BE2C (cell line): ENCODE measurements around the gene HIP1.

ENCODE experiments used
- DNase-seq: peaks from one replicate; pipeline ENCODE4 v3.0.0-alpha.2; 2020
- H3K27me3 ChIP-seq: fragments of 250-450 bp; sonication (Bioruptor Pico); 2 replicates; pipeline ENCODE4 v1.5.1; 2020; ENCODE audit warnings: mild to moderate bottlenecking
- H3K36me3 ChIP-seq: fragments of 250-450 bp; sonication (Bioruptor Pico); 2 replicates; pipeline ENCODE4 v1.5.1; 2020; ENCODE audit warnings: mild to moderate bottlenecking
- H3K4me1 ChIP-seq: fragments of 250-450 bp; sonication (Bioruptor Pico); 2 replicates; pipeline ENCODE4 v1.5.1; 2020
- H3K4me3 ChIP-seq: 2 replicates; pipeline ENCODE4 v1.5.1; 2011; ENCODE audit warnings: low read depth, low read length
- H3K9me3 ChIP-seq: fragments of 250-450 bp; sonication (Bioruptor Pico); 2 replicates; pipeline ENCODE4 v1.5.1; 2020
- CTCF ChIP-seq: IDR thresholded peaks from 2 replicates; pipeline ENCODE4 v1.5.1; 2012; ENCODE audit warnings: mild to moderate bottlenecking, low read depth, low read length

HIP1 gene

GRCh38 chr7:75655536-75655935, 83.2 kb downstream of the HIP1 start:
- Histone ChIP-seq H3K4me3 (no peak overlapping the region), H3K27me3 (no peaks in the 10 kb centered on the region), H3K9me3 (no peaks in the 10 kb centered on the region), H3K36me3 (no peaks in the 10 kb centered on the region), H3K4me1 (no peaks in the 10 kb centered on the region)
- no peak for DNase-seq
- TF ChIP-seq CTCF, result no peak

- no peak for DNase-seq
- Histone ChIP-seq H3K27me3 (no peaks in the 10 kb centered on the region), H3K36me3 (no peaks in the 10 kb centered on the region), H3K9me3 (no peaks in the 10 kb centered on the region), H3K4me1 (no peaks in the 10 kb centered on the region), H3K4me3 (no peak overlapping the region)
- no peak for TF ChIP-seq CTCF
Observed at GRCh38 chr7:75654855-75655254, 83.9 kb downstream of the HIP1 start.

GRCh38 chr7:75653651-75654050, 85.1 kb downstream of the HIP1 start:
- H3K9me3 ChIP-seq, result no peaks in the 10 kb centered on the region
- H3K27me3 ChIP-seq, result no peaks in the 10 kb centered on the region
- no peak overlapping the region for H3K4me3 ChIP-seq
- H3K36me3 ChIP-seq, result no peaks in the 10 kb centered on the region
- no peak for DNase-seq
- TF ChIP-seq CTCF, result no peak
- no peaks in the 10 kb centered on the region for H3K4me1 ChIP-seq

GRCh38 chr7:75652788-75653187, 86.0 kb downstream of the HIP1 start:
- Histone ChIP-seq H3K9me3 (no peaks in the 10 kb centered on the region), H3K4me1 (no peaks in the 10 kb centered on the region), H3K4me3 (no peak overlapping the region), H3K27me3 (no peaks in the 10 kb centered on the region), H3K36me3 (no peaks in the 10 kb centered on the region)
- TF ChIP-seq CTCF, result no peak
- no peak for DNase-seq

- H3K9me3 ChIP-seq, result no peaks in the 10 kb centered on the region
- TF ChIP-seq CTCF, result no peak
- DNase-seq, result peak; percentile 35
- no peak overlapping the region for H3K4me3 ChIP-seq
- H3K4me1 ChIP-seq, result no peaks in the 10 kb centered on the region
- no peaks in the 10 kb centered on the region for H3K36me3 ChIP-seq
- H3K27me3 ChIP-seq, result no peaks in the 10 kb centered on the region
Observed at GRCh38 chr7:75650681-75651080, 88.1 kb downstream of the HIP1 start.

GRCh38 chr7:75650062-75650461, 88.7 kb downstream of the HIP1 start:
- H3K27me3 ChIP-seq, result no peaks in the 10 kb centered on the region
- DNase-seq, result no peak
- no peaks in the 10 kb centered on the region for H3K36me3 ChIP-seq
- no peaks in the 10 kb centered on the region for H3K9me3 ChIP-seq
- no peak overlapping the region for H3K4me3 ChIP-seq
- no peak for TF ChIP-seq CTCF
- no peaks in the 10 kb centered on the region for H3K4me1 ChIP-seq
